ENCODE data around the gene NPAS2.

Gene NPAS2

DNA sequence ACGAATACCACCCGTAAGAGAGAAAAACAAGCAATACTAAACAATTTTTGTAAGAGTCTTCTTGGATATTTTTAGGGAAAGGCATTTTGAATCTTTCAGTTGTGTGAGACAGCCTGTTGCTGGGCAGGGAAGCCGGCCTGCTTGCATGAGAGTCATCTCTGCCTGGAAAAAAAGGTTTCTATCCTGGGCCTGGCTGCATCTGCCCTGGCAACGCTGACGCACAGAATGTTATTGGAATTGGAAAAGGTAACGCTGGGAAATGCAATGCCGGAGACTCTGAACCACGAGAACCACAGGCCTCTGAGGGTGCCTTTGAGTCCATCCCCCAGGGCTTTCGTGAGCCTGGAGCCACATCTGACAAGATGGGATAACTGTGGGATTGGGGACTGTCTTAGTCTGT, 17.9 kb upstream of the NPAS2 start:
- Histone ChIP-seq H3K79me2 (ENCODE audit: control insufficient read depth, insufficient read depth, low read length, poor library complexity) (no peaks in the 10 kb centered on the region), H4K12ac (ENCODE audit: low read depth, low read length) (no peak overlapping the region), H3K27me3 (ENCODE audit: insufficient read depth, low read length) (no peaks in the 10 kb centered on the region), H3K4ac (ENCODE audit: low read depth, low read length) (no peak overlapping the region), H4K91ac (ENCODE audit: low read depth, low read length) (no peak overlapping the region), H3K36me3 (ENCODE audit: control insufficient read depth in 1 of 2, insufficient read depth in 2 of 2, low read length in 2 of 2) (no peaks in the 10 kb centered on the region), H3K79me1 (ENCODE audit: low read length) (no peaks in the 10 kb centered on the region), H3K23ac (ENCODE audit: low read length) (no peak overlapping the region), H2BK12ac (ENCODE audit: low read length) (no peak overlapping the region), H3K14ac (ENCODE audit: low read length) (no peak overlapping the region), H3K18ac (ENCODE audit: low read length) (no peak overlapping the region), H3K4me3 (ENCODE audit: low read depth, low read length) (no peak overlapping the region), H4K8ac (ENCODE audit: low read depth, low read length) (no peak overlapping the region), H2AK5ac (ENCODE audit: low read length) (no peak overlapping the region), H3K27ac (ENCODE audit: low read depth, low read length) (no peak overlapping the region), H3K4me1 (ENCODE audit: control insufficient read depth in 1 of 2, insufficient read depth in 2 of 2, low read length in 2 of 2) (peaks cover 0 to 4% of the 10 kb centered on the region in 2 experiments), H2BK5ac (ENCODE audit: low read depth, low read length, poor library complexity) (no peak overlapping the region), H3K4me2 (ENCODE audit: low read length) (no peak overlapping the region), H3K9ac (ENCODE audit: low read length) (no peak overlapping the region), H2AFZ (ENCODE audit: insufficient read depth, low read length, poor library complexity) (no peak overlapping the region), H3K9me3 (ENCODE audit: insufficient read depth, low read depth, low read length) (no peaks in the 10 kb centered on the region), H2BK120ac (ENCODE audit: insufficient read depth, low read length, poor library complexity) (no peak overlapping the region)
- no CpG with 5 or more reads among the region's 9 CpGs for WGBS (ENCODE audit: extremely low coverage, insufficient coverage, insufficient read length)
- no peak for DNase-seq

DNA sequence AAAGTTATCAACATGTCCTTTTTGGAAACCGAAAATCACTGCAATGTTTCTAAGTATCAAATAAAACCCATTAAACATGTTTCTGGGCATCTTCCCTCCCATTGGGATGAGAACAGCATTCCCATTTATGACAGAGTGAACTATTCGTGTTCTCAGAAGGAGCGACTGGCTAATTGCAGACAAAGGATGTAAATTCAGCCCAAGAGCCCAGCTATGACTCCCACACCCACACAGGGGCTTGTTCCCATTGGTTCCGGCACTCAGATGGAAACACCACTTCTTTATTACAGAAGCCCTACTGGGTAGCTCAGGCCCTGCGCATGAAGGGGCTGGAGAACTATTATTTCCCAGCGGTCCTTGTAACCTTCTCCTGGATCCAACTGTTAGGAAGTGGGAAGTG, 16.6 kb upstream of the NPAS2 start:
- no peak overlapping the region for H3K23ac ChIP-seq (ENCODE audit: low read length)
- peaks cover 2% of the 10 kb centered on the region for H3K9me3 ChIP-seq (ENCODE audit: insufficient read depth, low read depth, low read length)
- H3K14ac ChIP-seq (ENCODE audit: low read length): no peak overlapping the region
- H3K18ac ChIP-seq (ENCODE audit: low read length): no peak overlapping the region
- H2AK5ac ChIP-seq (ENCODE audit: low read length): no peak overlapping the region
- H3K4me1 ChIP-seq (ENCODE audit: control insufficient read depth in 1 of 2, insufficient read depth in 2 of 2, low read length in 2 of 2): peaks cover 0 to 4% of the 10 kb centered on the region in 2 experiments
- H3K4me3 ChIP-seq (ENCODE audit: low read depth, low read length): no peak overlapping the region
- no CpG with 5 or more reads among the region's 6 CpGs for WGBS (ENCODE audit: extremely low coverage, insufficient coverage, insufficient read length)
- no peaks in the 10 kb centered on the region for H3K27me3 ChIP-seq (ENCODE audit: insufficient read depth, low read length)
- H2BK12ac ChIP-seq (ENCODE audit: low read length): no peak overlapping the region
- no peak overlapping the region for H2AFZ ChIP-seq (ENCODE audit: insufficient read depth, low read length, poor library complexity)
- no peak for DNase-seq
- no peak overlapping the region for H4K91ac ChIP-seq (ENCODE audit: low read depth, low read length)
- no peak overlapping the region for H3K9ac ChIP-seq (ENCODE audit: low read length)
- H3K36me3 ChIP-seq (ENCODE audit: control insufficient read depth in 1 of 2, insufficient read depth in 2 of 2, low read length in 2 of 2): no peaks in the 10 kb centered on the region
- H3K4ac ChIP-seq (ENCODE audit: low read depth, low read length): no peak overlapping the region
- no peak overlapping the region for H4K12ac ChIP-seq (ENCODE audit: low read depth, low read length)
- no peak overlapping the region for H4K8ac ChIP-seq (ENCODE audit: low read depth, low read length)
- no peak overlapping the region for H3K4me2 ChIP-seq (ENCODE audit: low read length)
- no peak overlapping the region for H2BK5ac ChIP-seq (ENCODE audit: low read depth, low read length, poor library complexity)
- no peaks in the 10 kb centered on the region for H3K79me2 ChIP-seq (ENCODE audit: control insufficient read depth, insufficient read depth, low read length, poor library complexity)
- no peaks in the 10 kb centered on the region for H3K79me1 ChIP-seq (ENCODE audit: low read length)
- H2BK120ac ChIP-seq (ENCODE audit: insufficient read depth, low read length, poor library complexity): no peak overlapping the region
- no peak overlapping the region for H3K27ac ChIP-seq (ENCODE audit: low read depth, low read length)

DNA sequence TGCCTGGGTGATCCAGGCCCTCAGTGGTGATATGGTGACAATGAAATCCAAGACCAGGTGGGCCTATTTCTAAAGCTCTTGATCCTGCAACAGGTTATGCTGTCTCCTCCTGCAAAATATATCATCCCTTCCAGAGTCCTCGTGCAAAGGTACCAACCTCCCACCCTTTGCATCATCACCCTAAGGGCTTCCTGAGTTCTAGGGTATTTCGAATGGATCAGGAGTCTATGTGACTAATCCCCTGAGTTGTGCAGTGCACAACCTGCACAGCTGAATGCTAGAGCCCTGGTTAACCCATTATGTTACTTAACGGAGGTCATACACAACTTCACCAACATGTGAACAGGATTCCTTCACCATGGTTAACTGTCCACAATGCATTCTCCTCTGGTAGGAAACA, 13.4 kb upstream of the NPAS2 start:
- Histone ChIP-seq H3K27ac (ENCODE audit: low read depth, low read length) (no peak overlapping the region), H4K12ac (ENCODE audit: low read depth, low read length) (no peak overlapping the region), H3K4me3 (ENCODE audit: low read depth, low read length) (no peak overlapping the region), H3K4me2 (ENCODE audit: low read length) (no peak overlapping the region), H2BK120ac (ENCODE audit: insufficient read depth, low read length, poor library complexity) (no peak overlapping the region), H2AFZ (ENCODE audit: insufficient read depth, low read length, poor library complexity) (no peak overlapping the region), H3K79me1 (ENCODE audit: low read length) (no peaks in the 10 kb centered on the region), H3K27me3 (ENCODE audit: insufficient read depth, low read length) (no peaks in the 10 kb centered on the region), H3K36me3 (ENCODE audit: control insufficient read depth in 1 of 2, insufficient read depth in 2 of 2, low read length in 2 of 2) (no peaks in the 10 kb centered on the region), H2BK5ac (ENCODE audit: low read depth, low read length, poor library complexity) (no peak overlapping the region), H3K23ac (ENCODE audit: low read length) (no peak overlapping the region), H3K9me3 (ENCODE audit: insufficient read depth, low read depth, low read length) (peaks cover 2% of the 10 kb centered on the region), H2BK12ac (ENCODE audit: low read length) (no peak overlapping the region), H4K8ac (ENCODE audit: low read depth, low read length) (no peak overlapping the region), H2AK5ac (ENCODE audit: low read length) (no peak overlapping the region), H3K4ac (ENCODE audit: low read depth, low read length) (no peak overlapping the region), H3K9ac (ENCODE audit: low read length) (no peak overlapping the region), H3K14ac (ENCODE audit: low read length) (no peak overlapping the region), H3K18ac (ENCODE audit: low read length) (no peak overlapping the region), H4K91ac (ENCODE audit: low read depth, low read length) (no peak overlapping the region), H3K79me2 (ENCODE audit: control insufficient read depth, insufficient read depth, low read length, poor library complexity) (no peaks in the 10 kb centered on the region), H3K4me1 (ENCODE audit: control insufficient read depth in 1 of 2, insufficient read depth in 2 of 2, low read length in 2 of 2) (no peaks in the 10 kb centered on the region)
- DNase-seq: no peak
- WGBS (ENCODE audit: extremely low coverage, insufficient coverage, insufficient read length): no CpG with 5 or more reads among the region's 3 CpGs

DNA sequence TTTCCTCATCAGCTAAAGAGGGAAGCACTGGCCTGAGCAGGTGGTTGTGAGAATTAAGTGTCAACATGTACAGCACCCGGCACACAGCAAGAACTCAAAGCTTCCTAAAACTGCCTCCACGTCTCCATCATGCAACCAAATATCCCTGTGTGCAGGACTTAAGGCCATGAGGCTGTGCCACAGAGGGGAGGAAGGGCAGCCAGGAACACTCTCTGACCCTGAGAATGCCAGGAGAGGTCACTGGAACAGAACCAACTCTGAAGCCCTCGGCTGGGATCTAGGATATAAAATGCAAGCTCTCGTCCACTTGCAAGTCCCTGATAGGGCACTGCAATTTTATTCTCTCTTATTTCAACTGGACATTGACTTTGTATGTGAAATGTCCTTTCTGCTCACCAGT, 12.2 kb upstream of the NPAS2 start:
- no peak for DNase-seq
- H3K18ac ChIP-seq (ENCODE audit: low read length): no peak overlapping the region
- H3K4ac ChIP-seq (ENCODE audit: low read depth, low read length): no peak overlapping the region

More for the DNA sequence above, 12.2 kb upstream of the NPAS2 start:
- H3K14ac ChIP-seq (ENCODE audit: low read length): no peak overlapping the region
- no CpG with 5 or more reads among the region's 4 CpGs for WGBS (ENCODE audit: extremely low coverage, insufficient coverage, insufficient read length)
- H3K23ac ChIP-seq (ENCODE audit: low read length): no peak overlapping the region
- H4K91ac ChIP-seq (ENCODE audit: low read depth, low read length): no peak overlapping the region
- no peak overlapping the region for H2AFZ ChIP-seq (ENCODE audit: insufficient read depth, low read length, poor library complexity)
- no peak overlapping the region for H2BK5ac ChIP-seq (ENCODE audit: low read depth, low read length, poor library complexity)
- H2AK5ac ChIP-seq (ENCODE audit: low read length): no peak overlapping the region
- H3K27me3 ChIP-seq (ENCODE audit: insufficient read depth, low read length): no peaks in the 10 kb centered on the region
- H3K4me3 ChIP-seq (ENCODE audit: low read depth, low read length): no peak overlapping the region
- no peaks in the 10 kb centered on the region for H3K79me2 ChIP-seq (ENCODE audit: control insufficient read depth, insufficient read depth, low read length, poor library complexity)
- H3K79me1 ChIP-seq (ENCODE audit: low read length): no peaks in the 10 kb centered on the region
- no peak overlapping the region for H3K27ac ChIP-seq (ENCODE audit: low read depth, low read length)
- H3K9ac ChIP-seq (ENCODE audit: low read length): no peak overlapping the region
- H3K36me3 ChIP-seq (ENCODE audit: control insufficient read depth in 1 of 2, insufficient read depth in 2 of 2, low read length in 2 of 2): no peaks in the 10 kb centered on the region
- peaks cover 2% of the 10 kb centered on the region for H3K9me3 ChIP-seq (ENCODE audit: insufficient read depth, low read depth, low read length)
- no peak overlapping the region for H4K12ac ChIP-seq (ENCODE audit: low read depth, low read length)
- H4K8ac ChIP-seq (ENCODE audit: low read depth, low read length): no peak overlapping the region
- H3K4me1 ChIP-seq (ENCODE audit: control insufficient read depth in 1 of 2, insufficient read depth in 2 of 2, low read length in 2 of 2): no peaks in the 10 kb centered on the region
- H2BK12ac ChIP-seq (ENCODE audit: low read length): no peak overlapping the region
- no peak overlapping the region for H2BK120ac ChIP-seq (ENCODE audit: insufficient read depth, low read length, poor library complexity)
- H3K4me2 ChIP-seq (ENCODE audit: low read length): no peak overlapping the region
